Activated CD4-positive, alpha-beta T cell treated with anti-CD3 and anti-CD28 coated beads for 24 hours (primary cell): ENCODE measurements around the gene ALKBH3.

Source experiments
- DNase-seq, 2 donors: peaks; one replicate each; pipeline ENCODE4 v3.0.0-alpha.2; 2020; ENCODE audit warnings: low read depth in 2 of 2

Gene ALKBH3

DNA sequence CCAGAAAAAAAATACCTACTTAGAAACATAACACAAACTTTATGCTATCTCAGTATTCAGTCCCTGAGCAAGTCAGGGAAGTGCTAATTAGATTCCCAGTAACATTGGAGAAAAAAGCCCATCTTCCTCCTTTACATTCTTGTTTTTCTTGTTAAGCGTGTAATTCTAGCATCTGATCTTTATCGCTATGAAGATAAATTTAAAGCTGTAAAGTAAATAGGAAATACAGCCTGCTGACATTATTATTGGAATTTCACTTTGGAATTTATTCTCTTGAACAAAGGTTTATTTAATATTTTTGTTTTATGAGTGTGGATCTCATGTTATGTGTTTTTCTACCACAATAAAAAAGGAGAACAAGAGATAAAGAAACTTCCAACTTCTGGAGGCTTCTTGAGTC lies 13.9 kb downstream of the ALKBH3 start:
- DNase-seq, result no peak

DNA sequence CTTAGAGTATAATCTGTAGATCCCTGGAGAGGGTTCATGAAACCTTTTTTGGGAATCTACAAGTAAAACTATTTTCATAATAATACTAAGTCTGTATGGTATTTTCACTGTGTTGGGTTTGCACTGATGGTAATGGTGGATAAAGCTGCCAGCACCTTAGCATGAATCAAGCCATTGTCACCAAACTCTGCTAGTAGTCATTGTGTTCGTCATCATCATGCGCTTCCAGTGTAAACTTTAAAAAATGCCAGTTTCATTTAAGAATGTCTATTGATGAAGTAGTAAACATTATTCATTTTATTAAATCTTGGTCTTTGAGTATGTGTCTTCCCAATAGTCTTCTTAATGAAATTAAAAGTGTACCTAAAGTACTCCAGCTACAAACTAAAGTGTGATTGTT lies 15.0 kb downstream of the ALKBH3 start:
- no peak for DNase-seq

DNA sequence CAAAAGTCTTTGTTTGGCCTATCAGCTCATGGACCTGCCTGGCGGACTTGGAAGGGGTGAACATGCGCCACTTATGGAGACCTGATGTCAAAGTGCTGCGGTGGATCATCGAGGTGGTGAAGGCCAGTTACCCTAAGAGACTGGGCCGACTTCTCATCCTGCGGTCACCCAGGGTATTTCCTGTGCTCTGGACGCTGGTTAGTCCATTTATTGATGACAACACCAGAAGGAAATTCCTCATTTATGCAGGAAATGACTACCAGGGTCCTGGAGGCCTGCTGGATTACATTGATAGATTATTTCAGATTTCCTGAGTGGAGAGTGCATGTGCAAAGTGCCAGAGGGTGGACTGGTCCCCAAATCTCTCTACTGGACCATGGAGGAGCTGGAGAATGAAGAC lies 17.9 kb downstream of the ALKBH3 start:
- DNase-seq, result no peak

DNA sequence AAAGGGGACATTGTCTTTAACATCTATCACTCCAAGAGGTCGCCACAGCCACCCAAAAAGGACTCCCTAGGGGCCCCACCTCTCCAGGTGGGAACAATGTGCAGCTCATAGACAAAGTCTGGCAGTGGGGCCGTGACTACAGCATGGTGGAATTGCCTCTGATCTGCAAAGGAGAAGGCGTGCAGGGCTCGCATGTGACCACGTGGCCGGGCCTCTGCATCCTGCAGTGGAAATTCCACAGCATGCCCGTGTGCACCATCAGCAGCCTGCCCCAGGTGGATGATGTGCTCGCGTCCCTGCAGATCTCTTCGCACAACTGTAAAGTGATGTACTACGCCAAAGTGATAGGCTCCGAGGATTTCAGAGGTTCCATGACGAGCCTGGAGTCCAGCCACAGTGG lies 18.5 kb downstream of the ALKBH3 start:
- no peak for DNase-seq

DNA sequence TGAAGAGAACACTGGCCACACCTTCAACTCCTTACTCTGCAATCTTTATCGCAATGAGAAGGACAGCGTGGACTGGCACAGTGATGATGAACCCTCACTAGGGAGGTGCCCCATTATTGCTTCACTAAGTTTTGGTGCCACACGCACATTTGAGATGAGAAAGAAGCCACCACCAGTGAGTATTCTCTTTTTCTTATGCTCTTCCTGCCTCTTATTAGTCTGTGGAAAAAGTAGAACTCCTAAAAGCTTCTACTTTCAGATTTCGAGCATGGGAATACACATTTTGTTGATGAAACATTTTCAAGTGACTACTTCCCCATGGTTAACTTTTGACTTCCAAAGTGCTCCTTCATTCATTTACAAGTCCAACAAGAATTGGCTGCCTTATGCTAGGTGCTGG lies 20.9 kb downstream of the ALKBH3 start:
- DNase-seq, result no peak

DNA sequence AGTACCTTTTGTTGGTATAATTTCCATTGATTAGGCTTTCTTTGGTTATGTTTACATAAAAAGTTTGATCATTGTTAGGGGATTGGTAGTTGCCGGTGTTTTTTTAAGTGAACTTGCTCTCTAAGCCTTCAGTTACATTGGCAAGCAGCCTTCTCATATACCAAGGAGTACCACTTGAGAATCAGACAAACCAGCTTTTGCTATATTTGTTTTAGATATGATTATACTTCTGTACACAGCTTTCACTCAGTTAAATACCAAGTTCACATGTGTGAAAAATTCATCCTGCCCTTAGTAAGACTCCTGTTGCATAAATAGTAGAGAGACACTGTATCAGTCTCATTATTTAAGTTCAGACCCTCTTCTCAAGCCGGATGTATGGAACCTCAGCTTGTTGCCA lies 22.4 kb downstream of the ALKBH3 start:
- no peak for DNase-seq

DNA sequence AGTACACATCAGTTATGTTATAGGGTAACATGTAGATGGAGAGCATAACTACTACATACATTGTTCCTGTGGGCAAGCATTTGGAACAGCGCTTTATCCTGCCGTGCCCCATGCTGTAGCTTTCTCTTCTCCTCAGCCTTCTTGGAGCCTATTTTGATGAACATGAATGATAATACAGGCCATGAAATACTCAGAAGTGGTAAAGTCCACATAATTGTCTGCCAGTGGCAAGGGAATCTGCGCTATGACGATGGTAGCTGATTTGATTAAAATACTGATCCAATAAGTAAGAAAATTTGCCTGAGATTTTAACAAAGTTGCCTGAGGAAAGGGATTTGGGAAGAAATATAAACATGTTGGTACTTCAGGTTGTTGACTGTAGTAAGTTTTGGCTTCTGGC lies 23.3 kb downstream of the ALKBH3 start:
- no peak for DNase-seq

DNA sequence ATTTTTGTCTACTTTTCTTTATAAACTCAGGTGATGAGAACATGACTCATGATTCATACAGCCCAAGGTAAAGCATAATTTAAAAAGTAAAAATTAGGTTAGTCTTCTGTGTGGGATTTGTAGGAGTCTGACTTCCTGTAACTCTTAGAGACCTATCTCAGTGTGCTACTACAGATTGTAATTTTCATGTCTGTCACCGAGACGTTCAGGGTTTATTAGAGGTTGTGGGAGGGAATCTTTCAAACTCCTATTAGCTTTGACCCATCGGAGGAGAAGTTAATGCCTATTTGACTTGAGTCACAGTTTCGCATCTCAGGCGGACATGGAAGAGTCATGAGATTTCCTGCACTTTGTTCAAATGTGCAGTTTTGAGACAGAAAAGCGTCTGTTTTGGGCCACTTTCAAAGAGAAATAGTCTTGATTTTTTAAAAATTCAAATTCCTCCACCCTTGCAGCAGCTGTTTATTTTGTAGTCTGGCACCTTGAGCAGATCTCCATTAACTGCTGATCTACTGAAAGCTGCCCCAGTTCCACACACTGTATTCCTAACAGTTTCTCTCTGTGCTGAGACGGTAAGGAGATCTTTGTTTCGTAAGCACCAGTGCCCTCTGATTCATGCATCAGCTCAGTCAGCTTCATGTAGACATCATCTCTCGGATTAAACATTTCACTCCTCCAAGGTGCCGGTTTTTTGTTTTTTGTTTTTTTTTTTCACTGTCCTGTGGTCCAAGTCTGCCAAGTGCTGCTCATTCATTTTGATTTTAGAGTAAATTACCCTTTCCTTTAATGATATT lies 24.3 kb downstream of the ALKBH3 start:
- DNase-seq, result no peak

DNA sequence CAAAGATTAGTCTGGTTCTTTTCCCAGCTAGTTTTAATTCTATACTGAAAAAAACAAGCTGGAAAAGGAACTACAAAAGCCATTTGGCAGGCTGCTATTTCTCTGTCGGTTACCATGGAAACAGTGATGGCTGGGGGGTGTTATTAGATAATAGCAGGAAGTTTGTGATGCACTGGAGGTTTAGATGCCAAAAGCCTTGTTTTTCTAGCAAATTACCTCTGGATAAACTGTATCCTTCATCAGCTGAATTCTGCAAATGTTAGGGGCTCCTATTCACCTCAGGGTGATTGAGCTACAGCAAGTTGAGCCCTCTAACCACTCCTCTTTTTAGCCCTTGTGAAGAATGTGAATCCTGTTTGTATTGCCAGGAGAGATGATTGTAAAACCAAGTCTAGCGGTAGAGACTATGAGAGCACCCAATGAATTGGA lies 25.2 kb downstream of the ALKBH3 start:
- DNase-seq, result no peak

DNA sequence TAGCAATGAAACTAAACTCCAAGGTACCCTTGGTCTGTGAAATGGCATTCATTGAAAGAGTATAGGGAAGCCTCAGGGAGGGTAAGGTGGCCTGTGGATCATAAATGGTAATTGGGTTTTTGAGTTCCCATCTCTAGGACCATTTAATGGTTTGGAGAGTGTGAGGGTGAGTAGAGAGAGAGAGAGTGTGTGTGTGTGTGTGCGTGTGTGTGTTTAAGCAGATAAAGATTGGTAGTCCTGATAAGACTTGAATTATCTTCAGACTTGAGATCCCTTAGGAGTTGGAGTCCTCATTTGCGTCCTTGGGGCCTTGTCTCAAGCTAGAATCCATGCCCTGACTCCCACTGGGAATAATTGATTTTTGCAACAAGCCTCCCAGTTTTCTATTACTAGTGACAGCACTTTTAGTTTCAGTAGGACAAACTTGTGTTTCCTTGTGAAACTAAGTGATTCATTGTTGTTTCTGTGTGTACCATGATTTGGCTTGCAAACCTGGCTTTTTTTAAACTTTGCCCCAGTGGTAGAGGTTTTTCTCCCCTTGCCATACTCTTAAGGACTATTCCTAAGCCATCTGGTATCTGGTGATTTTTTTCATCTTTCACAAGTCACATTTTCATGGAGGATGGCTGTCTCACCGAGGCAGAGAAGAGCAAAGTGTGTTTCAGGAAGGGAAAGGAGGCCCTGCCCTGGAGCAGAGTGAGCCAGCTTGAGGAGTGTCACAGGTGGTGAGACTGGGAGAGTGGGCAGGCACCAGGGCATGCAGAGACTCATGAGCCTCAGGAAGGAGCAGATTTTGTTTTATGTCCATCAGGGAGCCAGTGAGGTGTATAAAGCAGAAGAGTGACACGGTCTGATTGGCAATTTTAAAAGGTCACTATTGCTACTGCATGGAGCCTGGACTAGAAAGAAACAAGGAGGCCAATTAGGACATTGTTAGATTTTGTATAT lies 26.7 kb downstream of the ALKBH3 start:
- DNase-seq, result no peak

DNA sequence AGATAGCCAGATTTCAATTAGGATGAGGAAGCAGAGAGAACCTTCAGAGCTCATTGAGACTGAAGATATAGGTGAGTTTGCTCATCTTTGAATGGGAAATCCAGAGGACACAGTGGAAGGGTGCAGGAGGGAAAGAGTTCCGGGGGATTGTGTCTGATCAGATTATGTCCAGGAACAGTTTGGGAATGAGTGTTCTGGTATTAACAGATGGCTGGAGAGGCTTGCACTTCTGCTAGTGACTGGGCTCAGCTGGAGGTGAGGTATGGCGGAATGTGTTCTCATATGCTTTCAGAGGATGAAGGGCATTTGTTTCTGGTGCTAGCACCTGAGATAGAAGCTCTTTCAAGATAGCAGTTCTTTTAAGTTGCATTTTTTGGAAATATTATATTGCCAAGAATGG lies 27.6 kb downstream of the ALKBH3 start:
- DNase-seq, result no peak

DNA sequence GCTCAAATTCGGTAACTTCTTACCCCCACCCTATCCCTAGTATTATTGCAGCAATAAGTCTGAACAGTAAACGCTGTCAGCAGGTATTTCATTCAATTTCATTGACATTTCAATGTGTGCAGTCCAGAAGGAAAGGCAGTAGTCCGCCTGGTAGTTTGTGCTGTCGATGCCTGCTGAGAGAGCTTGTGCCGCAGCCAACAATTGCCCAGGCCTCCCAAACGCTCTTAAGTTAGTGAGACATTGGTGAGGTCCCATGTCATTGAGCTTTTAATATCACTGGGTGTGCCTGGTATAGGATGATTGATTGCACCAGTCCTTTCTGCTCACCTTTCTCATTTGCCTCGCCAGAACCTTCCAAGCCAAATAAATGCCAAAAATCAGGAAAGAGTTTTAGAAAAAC lies 28.1 kb downstream of the ALKBH3 start:
- no peak for DNase-seq

DNA sequence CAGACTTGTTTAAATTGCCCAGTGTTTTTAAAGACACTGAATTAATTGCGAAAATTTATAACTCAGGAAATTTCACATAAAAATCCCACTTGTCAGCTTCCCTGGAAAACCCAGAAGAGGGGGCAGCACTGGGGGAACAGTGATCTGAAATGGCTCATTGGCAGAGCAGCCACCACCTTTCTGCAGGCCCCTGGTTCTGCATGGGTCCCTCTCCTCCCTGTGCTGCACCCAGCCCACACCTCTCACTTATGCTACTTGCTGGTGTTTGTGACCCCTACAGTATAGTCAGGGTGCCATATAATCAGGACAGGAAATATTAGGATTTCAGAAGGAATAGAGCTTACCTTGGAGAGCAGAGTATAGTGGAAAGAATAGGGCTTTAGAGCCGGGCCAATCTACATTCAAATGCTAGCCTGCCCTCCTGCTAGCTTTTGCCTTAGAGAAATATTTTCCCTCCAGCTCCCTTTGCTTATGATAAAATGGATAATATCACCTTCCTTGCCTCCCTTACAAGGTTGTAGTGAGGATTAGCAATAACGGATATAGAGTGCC lies 33.3 kb downstream of the ALKBH3 start:
- no peak for DNase-seq

DNA sequence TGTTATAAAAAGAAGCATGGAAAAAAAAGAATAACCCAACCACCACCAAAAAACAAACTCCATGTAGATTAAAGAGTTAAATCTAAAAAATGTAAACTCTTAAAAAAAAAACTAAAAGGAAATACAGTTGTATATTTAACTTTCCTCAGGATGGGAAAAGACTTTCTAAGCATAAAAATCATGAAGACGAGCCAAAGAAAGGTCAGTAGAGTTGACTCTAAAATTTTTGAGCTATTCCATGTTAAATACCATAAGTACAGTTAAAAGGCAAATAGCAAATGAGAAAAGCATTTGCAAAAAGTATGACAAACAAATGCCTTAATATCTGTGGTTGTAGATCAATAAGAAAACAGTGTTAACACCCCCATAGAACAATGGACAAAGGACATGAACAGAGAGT lies 33.8 kb downstream of the ALKBH3 start:
- no peak for DNase-seq

DNA sequence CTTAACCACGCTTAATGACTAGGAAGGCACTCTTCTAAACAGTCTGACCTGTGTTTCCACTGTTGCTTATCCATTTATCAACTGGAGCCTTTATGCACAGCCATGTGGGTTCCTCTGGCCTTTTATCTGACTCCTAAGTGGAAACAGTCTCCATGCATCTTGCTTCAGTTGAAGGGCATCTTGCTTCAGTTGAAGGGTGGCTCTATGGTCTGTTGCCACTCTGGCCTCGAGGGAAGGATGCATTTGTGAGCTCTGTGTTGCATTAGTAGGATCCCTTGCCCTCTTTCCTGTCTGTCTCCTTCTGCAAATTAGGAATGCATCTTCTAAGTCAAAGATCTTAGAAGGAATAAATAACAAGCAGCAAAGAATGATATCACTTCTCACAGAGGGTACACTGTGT lies 36.0 kb downstream of the ALKBH3 start:
- no peak for DNase-seq

DNA sequence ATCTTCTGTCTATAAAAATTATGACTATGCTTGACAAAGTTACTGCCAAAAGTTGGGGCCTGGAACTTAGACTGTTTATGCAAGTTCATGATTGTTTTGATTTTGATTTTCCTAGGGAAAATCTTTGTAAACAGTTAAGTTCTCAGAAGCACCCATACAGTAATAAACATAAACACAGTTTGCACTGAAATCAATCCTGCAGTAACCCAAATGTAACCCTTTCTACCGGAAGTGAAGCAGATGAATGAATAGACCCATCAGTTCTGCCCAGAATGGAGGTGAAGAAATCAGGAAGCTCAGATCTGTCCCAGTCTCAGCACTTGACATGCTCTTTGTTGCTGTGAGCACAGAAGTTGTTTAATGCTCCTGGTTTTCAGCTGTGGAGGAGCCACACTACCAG lies 37.2 kb downstream of the ALKBH3 start:
- no peak for DNase-seq

DNA sequence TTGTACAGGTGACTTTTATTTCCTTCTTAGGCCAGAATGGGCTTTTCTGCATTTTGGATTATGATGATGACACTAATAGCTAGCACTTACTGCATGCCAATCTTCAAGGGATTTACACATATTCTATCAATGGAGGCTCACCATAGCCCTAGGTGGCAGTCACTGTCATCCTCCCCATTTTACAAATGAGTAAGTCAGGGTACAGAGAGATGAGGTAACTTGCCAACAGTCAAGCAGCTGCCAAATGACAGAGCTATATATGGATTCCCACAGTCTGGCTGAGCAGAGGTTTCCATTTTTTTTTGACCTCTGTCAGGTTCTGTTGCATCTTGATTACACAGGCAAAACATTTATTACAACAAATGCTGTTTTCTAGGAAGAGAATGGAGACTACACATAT lies 38.0 kb downstream of the ALKBH3 start:
- no peak for DNase-seq

DNA sequence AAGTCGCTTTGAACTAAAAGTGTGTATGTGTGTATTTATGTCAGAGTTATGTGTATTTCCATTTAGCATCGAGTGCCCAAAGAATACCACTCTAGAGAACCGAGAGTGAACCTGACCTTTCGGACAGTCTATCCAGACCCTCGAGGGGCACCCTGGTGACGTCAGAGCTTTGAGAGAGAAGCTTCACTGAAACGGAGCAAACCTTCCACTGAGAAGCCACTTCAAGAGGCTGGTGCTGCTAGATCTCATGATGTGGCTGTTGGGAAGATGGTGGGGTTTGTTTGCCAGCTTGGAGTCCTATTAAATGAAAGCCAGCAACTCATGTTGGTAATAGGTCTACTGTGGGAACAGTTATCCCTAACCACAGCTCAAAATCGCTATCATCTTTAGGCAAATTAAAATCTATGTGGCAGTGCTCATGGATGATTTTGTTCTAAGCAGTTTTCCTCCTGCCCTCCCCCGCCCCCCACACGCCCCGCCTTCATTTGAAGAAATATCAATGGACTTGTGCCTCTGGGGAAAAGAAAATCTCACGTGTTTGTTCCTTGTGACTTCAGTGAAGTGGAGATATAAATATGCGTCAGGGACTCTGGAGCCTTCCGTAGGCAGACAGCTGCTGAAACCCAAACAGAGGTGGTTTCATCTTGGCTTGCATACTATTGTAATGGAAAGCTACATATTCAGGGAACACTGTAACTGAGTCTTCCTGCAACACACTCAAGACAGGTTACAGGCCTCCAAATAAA lies 39.4 kb downstream of the ALKBH3 start:
- no peak for DNase-seq

DNA sequence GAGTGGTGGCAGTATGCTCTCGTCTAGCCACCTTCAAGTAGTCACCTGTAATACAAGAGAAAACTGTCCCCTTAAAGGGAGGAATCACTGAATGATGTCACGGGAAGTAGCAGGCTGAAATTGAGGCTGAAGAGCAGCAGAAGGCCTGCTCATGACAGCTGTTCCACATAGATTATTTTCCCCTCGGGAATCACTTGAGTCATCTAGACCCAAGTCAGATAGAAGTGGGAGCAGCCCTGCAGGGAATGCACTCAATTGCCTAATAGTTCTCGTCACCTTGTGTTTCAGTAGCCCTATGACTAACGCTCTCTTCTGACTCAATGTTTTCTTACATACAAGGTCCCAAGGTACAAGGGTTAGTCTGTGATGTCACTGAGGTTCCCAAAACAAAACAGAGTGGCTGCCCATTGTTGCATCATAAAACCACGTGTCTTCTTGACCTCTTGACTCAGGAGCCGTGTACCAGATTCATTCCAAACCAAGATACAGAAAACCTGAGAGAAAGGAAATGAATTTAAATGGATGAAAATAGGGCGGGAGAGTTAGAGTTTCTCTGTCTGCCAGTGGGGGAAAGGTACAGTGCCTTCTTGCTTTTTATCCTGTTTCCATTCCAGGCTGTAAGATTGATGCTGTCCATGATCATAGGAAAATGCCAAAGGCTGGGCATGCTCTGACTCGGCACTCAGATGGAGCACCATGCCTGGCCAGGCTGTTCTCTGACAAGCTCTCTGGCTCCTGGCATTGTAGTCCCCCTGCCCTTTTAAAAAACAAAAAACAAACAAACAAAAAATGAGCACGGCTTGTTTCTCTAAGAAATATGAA lies 40.2 kb downstream of the ALKBH3 start:
- DNase-seq, result no peak

DNA sequence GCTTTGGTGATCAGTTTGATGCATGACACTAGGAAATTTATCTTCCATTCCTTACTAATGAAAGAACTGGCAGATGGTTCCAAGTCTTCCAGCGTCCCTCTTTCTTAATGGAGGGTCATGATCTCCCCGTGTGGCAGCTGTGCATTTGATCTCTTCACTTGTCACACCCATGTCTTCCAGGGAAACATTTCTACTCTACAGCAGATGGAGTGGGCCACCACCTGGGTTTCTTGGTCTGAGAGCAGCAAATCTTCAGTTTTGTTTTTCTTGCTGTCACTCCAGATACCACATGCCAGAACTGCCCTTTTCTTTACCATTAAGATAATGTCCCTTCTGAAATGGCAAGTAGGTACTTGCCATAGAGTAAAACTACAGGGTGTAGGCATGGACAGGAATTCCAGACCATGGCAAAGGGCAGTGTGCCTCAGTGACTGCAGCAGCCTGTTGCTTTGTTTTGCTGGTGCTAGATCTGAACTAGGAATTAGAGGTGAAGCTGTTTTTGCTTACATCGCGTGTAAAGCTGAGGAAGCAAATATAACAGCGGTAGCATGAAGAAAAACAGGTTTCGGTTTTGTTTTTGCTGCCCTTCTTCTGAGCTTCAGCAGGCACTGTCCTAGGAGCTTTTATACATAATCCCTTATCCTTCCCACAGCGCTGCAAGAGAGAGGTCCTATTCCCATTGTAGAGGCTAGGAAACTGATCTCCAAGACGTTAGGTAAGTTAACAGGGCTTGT lies 41.1 kb downstream of the ALKBH3 start:
- no peak for DNase-seq

DNA sequence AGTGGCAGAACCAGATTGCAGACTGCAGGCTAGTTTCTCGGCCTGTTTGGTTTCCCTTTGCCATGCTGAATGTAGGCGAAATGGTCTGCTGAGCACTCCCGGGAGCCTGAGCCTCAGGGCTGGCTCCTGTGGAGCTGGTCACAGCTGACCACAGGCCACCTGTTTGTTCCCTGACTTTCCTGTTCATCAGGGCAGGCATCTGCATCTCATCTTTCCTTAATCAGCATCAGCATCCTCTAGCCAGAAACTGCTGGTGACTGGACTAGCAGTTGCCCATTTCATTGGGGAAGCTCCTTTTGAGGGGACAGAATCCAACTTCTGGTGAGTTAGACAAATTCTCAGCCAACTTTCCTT lies 41.6 kb downstream of the ALKBH3 start:
- DNase-seq, result no peak
